Measurements from ENCODE around the gene NOXA1.
"Not testable (repeated sequence)": the region's sequence is repeated elsewhere in the genome, so short reads cannot be mapped to it uniquely, and the experiment has no call there.

NOXA1 gene, protein sequence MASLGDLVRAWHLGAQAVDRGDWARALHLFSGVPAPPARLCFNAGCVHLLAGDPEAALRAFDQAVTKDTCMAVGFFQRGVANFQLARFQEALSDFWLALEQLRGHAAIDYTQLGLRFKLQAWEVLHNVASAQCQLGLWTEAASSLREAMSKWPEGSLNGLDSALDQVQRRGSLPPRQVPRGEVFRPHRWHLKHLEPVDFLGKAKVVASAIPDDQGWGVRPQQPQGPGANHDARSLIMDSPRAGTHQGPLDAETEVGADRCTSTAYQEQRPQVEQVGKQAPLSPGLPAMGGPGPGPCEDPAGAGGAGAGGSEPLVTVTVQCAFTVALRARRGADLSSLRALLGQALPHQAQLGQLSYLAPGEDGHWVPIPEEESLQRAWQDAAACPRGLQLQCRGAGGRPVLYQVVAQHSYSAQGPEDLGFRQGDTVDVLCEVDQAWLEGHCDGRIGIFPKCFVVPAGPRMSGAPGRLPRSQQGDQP

DNA sequence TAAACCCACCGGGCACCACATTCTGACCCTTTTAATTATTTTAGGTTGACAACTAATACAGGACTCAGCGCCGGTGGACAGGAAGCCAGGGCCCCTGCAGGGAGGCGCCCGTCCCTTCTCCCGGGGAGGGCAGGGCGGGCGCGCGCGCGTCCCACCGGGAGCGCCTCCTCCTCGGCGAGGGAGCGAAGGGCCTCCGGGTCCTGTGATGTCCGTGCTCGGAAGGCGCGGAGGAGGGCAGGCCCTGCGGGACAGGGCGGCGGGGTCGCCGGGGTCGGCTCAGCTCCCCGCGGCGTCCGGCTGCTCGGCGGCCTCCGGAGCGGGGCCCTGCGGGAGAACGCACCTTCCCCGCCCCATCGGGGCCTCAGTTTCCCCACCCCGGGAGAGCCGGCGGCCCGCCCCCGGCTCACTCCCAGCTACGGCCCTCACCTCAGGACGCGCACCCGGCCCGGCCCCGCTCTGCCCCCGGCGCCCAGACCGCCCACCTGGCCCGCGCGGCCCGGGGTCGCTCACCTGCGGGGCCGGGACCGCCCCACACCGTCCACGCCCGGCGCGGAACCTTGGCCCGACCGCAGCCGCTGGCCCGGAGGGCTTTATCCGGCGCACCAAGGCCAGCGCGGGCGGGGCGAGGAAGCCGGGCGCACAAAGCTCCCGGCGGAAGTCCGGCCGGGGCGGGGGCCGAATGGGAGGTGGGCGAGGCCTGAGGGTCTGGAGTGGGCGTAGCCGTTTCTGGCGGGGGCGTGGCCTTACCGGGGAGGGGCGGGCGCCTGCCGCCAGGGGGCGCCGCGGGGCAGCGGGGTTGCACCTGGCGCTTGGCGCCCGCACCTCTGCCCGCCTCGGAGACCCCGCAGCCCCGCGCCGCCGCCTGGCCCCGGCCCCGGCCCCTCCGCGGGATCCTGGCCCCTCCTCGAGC lies at the start of gene NOXA1, which contains the start of gene EXD3:
Gene NOXA1 (plus strand): TSS at position 790 of the 910 bp plus-strand sequence. CDS start 137 bp downstream, outside the sequence.
Gene EXD3 (minus strand): TSS at position 559 of the 910 bp plus-strand sequence. CDS start 27,805 bp downstream, outside the sequence.
- no peaks in the 10 kb centered on the region for H3K27me3 ChIP-seq (ENCODE audit: insufficient read depth, low read depth, severe bottlenecking)
- TF ChIP-seq, protein P1, sequence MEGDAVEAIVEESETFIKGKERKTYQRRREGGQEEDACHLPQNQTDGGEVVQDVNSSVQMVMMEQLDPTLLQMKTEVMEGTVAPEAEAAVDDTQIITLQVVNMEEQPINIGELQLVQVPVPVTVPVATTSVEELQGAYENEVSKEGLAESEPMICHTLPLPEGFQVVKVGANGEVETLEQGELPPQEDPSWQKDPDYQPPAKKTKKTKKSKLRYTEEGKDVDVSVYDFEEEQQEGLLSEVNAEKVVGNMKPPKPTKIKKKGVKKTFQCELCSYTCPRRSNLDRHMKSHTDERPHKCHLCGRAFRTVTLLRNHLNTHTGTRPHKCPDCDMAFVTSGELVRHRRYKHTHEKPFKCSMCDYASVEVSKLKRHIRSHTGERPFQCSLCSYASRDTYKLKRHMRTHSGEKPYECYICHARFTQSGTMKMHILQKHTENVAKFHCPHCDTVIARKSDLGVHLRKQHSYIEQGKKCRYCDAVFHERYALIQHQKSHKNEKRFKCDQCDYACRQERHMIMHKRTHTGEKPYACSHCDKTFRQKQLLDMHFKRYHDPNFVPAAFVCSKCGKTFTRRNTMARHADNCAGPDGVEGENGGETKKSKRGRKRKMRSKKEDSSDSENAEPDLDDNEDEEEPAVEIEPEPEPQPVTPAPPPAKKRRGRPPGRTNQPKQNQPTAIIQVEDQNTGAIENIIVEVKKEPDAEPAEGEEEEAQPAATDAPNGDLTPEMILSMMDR (IDR thresholded peaks at IDR 0.05; ENCODE audit: low read depth, low read length): peak; percentile 67
- H3K4me3 ChIP-seq (ENCODE audit: low read depth, low read length): peak within 1 kb of the TSS; percentile 93
- H3K27ac ChIP-seq: peak within 1 kb of the TSS; percentile 61
- DNase-seq: peak; percentile 92
- no peaks in the 10 kb centered on the region; the same call in 1 of the 2 replicates for H3K36me3 ChIP-seq
- H3K9me3 ChIP-seq (ENCODE audit: severe bottlenecking): no peaks in the 10 kb centered on the region

DNA sequence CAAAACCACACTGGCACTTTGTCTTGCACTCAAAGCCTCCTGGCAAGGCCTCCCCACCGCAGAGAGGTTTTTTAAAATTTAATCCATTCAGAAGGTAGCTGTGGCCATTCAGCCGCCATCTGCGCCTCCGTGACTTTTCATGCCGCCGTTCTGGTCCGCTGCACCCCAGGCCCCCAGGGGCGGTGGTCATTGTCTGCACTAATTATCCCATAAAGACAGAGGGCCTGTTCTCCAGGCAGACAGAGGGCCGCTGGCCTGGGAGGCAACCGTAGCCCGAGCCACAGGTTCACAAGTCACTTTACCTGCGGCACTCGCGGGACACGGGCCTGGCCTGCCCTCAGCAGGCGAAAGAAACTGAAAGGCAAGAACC lies 49.6 kb upstream of the NOXA1 start:
- peak; percentile 5 for DNase-seq
- Histone ChIP-seq H3K4me3 (ENCODE audit: low read depth, low read length) (no peak overlapping the region), H3K9me3 (ENCODE audit: severe bottlenecking) (no peaks in the 10 kb centered on the region), H3K27me3 (ENCODE audit: insufficient read depth, low read depth, severe bottlenecking) (no peaks in the 10 kb centered on the region), H3K27ac (no peak overlapping the region), H3K36me3 (no peaks in the 10 kb centered on the region)
- TF ChIP-seq, protein P1 (IDR thresholded peaks at IDR 0.05; ENCODE audit: low read depth, low read length): no peak

DNA sequence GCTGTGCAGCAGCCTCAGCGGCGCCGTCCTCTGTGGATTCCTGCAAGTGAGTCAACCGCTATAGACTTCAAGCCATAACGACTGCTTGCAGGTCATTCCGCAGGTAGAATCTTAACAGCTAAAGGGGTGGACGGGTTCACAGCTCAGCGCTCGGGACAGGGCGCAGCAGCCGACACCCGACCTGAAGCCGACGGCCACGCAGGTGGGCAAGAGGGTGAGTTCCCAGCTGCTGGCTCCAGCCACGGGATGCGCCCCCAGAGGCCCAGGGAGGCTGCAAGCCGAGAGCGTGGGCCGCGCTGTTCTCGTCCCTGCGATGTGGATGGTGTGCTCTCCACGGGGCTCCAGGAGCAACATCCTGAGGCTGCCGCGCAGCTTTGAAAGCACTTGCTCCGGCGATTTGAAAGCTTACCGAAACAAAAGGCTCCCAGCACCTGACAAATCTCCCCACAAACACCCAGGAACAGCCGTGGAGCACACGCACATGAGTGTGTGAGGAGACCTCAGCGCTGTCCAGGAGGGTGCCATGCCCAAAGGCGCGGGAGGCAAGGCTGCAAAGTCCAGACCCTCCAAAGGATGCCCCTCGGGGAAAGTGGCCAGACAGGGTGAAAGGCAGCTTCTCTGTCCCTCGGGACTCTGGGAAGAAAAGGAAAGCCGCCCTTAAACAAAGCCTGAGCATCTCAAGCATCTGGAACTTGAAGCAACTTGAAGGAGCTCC lies 48.9 kb upstream of the NOXA1 start:
- Histone ChIP-seq H3K27ac (no peak overlapping the region), H3K9me3 (ENCODE audit: severe bottlenecking) (no peaks in the 10 kb centered on the region), H3K36me3 (no peaks in the 10 kb centered on the region), H3K4me3 (ENCODE audit: low read depth, low read length) (no peak overlapping the region), H3K27me3 (ENCODE audit: insufficient read depth, low read depth, severe bottlenecking) (no peaks in the 10 kb centered on the region)
- peak; percentile 2 for DNase-seq
- TF ChIP-seq, protein P1 (IDR thresholded peaks at IDR 0.05; ENCODE audit: low read depth, low read length): no peak

DNA sequence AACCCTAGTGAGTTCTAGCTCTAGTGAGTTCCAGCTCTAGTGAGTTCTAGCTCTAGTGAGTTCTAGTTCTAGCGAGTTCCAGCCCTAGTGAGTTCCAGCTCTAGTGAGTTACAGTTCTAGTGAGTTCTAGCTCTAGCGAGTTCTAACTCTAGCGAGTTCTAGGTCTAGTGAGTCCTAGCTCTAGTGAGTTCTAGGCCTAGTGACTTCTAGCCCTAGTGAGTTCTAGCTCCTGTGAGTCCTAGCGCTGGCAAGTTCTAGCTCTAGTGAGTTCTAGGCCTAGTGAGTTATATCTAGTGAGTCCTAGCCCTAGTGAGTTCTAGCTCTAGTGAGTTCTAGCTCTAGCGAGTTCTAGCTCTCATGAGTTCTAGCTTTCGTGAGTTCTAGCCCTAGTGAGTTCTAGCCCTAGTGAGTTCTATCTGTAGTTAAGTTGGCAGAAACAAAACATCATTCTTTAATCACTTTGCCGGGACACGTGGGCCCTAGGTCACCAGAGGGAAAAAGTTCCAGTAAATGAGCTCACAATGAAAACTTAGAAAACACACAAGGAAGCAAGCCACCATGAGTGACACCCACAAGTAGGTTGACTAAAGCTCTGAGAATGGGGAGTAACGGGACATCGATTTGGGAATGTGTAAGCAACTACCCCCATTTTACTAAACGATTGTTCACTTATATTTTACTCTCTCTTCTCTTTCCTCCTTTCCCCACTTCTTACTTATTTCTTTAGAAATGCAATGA lies 47.7 kb upstream of the NOXA1 start:
- DNase-seq: no peak
- Histone ChIP-seq H3K4me3 (ENCODE audit: low read depth, low read length) (no peak overlapping the region), H3K9me3 (ENCODE audit: severe bottlenecking) (no peaks in the 10 kb centered on the region), H3K27me3 (ENCODE audit: insufficient read depth, low read depth, severe bottlenecking) (no peaks in the 10 kb centered on the region), H3K36me3 (no peaks in the 10 kb centered on the region), H3K27ac (no peak overlapping the region)
- TF ChIP-seq, protein P1 (IDR thresholded peaks at IDR 0.05; ENCODE audit: low read depth, low read length): no peak

DNA sequence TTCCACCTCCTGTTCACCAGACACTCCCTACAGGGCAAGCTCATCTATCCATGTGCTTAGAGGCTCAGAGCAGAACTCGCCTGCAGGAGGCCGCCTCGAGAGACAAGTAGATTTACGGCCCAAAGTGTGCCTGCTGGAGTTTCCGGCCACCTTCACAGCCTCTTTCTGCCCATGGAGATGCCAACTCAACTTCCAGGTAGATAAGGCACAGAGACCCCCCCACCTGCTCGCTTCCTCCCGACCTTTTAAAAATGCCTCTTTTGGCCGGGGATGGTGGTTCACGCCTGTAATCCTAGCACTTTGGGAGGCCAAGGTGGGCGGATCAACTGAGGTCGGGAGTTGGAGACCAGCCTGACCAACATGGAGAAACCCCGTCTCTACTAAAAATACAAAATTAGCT lies 46.8 kb upstream of the NOXA1 start:
- peak; percentile 3 for DNase-seq
- no peaks in the 10 kb centered on the region for H3K27me3 ChIP-seq (ENCODE audit: insufficient read depth, low read depth, severe bottlenecking)
- TF ChIP-seq, protein P1 (IDR thresholded peaks at IDR 0.05; ENCODE audit: low read depth, low read length): no peak
- H3K27ac ChIP-seq: no peak overlapping the region
- no peak overlapping the region for H3K4me3 ChIP-seq (ENCODE audit: low read depth, low read length)
- H3K9me3 ChIP-seq (ENCODE audit: severe bottlenecking): no peaks in the 10 kb centered on the region
- H3K36me3 ChIP-seq: no peaks in the 10 kb centered on the region

DNA sequence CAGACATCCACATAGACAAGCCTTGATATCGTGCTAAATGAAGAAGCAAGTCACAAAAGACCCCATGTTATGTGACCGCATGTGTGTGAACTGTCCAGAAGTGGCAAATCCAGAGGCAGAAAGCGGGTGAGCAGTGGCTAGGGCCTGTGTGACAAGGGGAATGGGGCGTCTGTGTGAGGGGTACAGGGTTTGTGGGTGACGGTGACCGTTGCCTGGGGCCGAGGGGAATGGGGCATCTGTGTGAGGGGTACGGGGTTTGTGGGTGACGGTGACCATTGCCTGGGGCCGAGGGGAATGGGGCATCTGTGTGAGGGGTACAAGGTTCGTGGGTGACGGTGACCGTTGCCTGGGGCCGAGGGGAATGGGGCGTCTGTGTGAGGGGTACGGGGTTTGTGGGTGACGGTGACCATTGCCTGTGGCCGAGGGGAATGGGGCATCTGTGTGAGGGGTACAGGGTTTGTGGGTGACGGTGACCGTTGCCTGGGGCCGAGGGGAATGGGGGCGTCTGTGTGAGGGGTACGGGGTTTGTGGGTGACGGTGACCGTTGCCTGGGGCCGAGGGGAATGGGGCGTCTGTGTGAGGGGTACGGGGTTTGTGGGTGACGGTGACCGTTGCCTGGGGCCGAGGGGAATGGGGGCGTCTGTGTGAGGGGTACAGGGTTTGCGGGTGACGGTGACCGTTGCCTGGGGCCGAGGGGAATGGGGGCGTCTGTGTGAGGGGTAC lies 44.3 kb upstream of the NOXA1 start:
- peak; percentile 2 for DNase-seq
- H3K27ac ChIP-seq; H3K4me3 ChIP-seq (ENCODE audit: low read depth, low read length); H3K9me3 ChIP-seq (ENCODE audit: severe bottlenecking); H3K27me3 ChIP-seq (ENCODE audit: insufficient read depth, low read depth, severe bottlenecking); H3K36me3 ChIP-seq: not testable (repeated sequence)

All from WERI-Rb-1 (cell line).